ENCODE measurements around the gene LHFPL4. TPM values are rescaled to one million over a fixed set of nuclear protein-coding genes. Genes with fewer than 3 reads are reported as not detected.
"Not testable (repeated sequence)": the region's sequence is repeated elsewhere in the genome, so short reads cannot be mapped to it uniquely, and the experiment has no call there.

LHFPL4 gene
- total RNA-seq, 1 donor from 2014 or later = not detected

GRCh38 chr3:9563851-9564250, 10.2 kb upstream of the LHFPL4 start:
- TF ChIP-seq CTCF (conservative IDR thresholded peaks at IDR 0.05; ENCODE audit: low read depth, low read length) = no peak
- no peak overlapping the region for H3K4me3 ChIP-seq (ENCODE audit: low read depth, low read length)
- no peak for DNase-seq (ENCODE audit: low read depth)

- not testable (repeated sequence) for DNase-seq (ENCODE audit: low read depth); H3K4me3 ChIP-seq (ENCODE audit: low read depth, low read length)
Observed at GRCh38 chr3:9560056-9560455, 6.4 kb upstream of the LHFPL4 start.

- no peak for DNase-seq (ENCODE audit: low read depth)
- H3K4me3 ChIP-seq (ENCODE audit: low read depth, low read length) = no peak overlapping the region
- no peak for TF ChIP-seq CTCF (conservative IDR thresholded peaks at IDR 0.05; ENCODE audit: low read depth, low read length)
Observed at GRCh38 chr3:9553948-9554513, 409 bp upstream of the LHFPL4 start.

- peak; percentile 1 for DNase-seq (ENCODE audit: low read depth)
- no peak for TF ChIP-seq CTCF (conservative IDR thresholded peaks at IDR 0.05; ENCODE audit: low read depth, low read length)
- no peak overlapping the region for H3K4me3 ChIP-seq (ENCODE audit: low read depth, low read length)
Observed at GRCh38 chr3:9552252-9552999, 1.2 kb downstream of the LHFPL4 start.

GRCh38 chr3:9550999-9551398, 2.6 kb downstream of the LHFPL4 start:
- no peak for TF ChIP-seq CTCF (conservative IDR thresholded peaks at IDR 0.05; ENCODE audit: low read depth, low read length)
- no peak for DNase-seq (ENCODE audit: low read depth)
- H3K4me3 ChIP-seq (ENCODE audit: low read depth, low read length) = no peak overlapping the region

GRCh38 chr3:9549600-9549999, 4.0 kb downstream of the LHFPL4 start:
- H3K4me3 ChIP-seq (ENCODE audit: low read depth, low read length) = no peak overlapping the region
- TF ChIP-seq CTCF (conservative IDR thresholded peaks at IDR 0.05; ENCODE audit: low read depth, low read length) = no peak
- no peak for DNase-seq (ENCODE audit: low read depth)

GRCh38 chr3:9548991-9549390, 4.6 kb downstream of the LHFPL4 start:
- no peak overlapping the region for H3K4me3 ChIP-seq (ENCODE audit: low read depth, low read length)
- no peak for DNase-seq (ENCODE audit: low read depth)
- TF ChIP-seq CTCF (conservative IDR thresholded peaks at IDR 0.05; ENCODE audit: low read depth, low read length) = no peak

Measured in epithelial cell of proximal tubule (primary cell).